ENCODE data around the gene VEGFB.

- TF ChIP-seq CTCF (IDR thresholded peaks at IDR 0.05) (no peak), POLR2A (IDR thresholded peaks at IDR 0.05) (no peak)
Measured at GRCh38 chr11:64203421-64204079, 30.8 kb upstream of the VEGFB start.

All from Peyer's patch (tissue), 4 donors.